D341Med (cell line): ENCODE results near the gene KIF5A.
A peak's percentile ranks its signal among the peaks of the same experiment; 100 is the strongest.
"Not testable (repeated sequence)": the region's sequence is repeated elsewhere in the genome, so short reads cannot be mapped to it uniquely, and the experiment has no call there.

Experiments
- DNase-seq: peaks from one replicate; pipeline ENCODE4 v3.0.0; 2012; ENCODE audit warnings: low spot score

The KIF5A gene

DNA sequence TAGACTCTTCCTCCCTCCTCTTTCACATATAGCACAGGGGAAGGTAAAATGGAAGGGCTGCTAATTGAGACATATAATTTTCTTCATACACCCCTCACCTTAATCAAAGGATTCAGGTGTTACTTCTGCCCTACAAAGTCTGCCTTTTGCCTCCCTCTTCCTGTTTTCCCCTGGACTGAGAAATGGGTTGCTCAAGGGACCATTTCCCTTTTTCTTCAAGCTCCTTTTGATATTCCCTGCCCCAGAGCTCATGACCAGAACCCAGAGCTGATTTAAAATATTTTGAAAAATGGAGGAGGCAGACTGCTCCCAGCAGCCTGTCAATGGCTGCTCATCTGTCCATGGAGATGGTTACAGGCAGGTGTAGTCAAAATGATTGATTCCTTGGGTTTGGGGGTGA is 34.8 kb downstream of the KIF5A start:
- no peak for DNase-seq

- DNase-seq, result no peak
These were observed 35.3 kb downstream of the KIF5A start for GRCh38 chr12:57585156-57585555.

- DNase-seq, result no peak
These were observed 36.3 kb downstream of the KIF5A start for GRCh38 chr12:57586128-57586527.

GRCh38 chr12:57586832-57587429 is 37.1 kb downstream of the KIF5A start:
- no peak for DNase-seq

DNA sequence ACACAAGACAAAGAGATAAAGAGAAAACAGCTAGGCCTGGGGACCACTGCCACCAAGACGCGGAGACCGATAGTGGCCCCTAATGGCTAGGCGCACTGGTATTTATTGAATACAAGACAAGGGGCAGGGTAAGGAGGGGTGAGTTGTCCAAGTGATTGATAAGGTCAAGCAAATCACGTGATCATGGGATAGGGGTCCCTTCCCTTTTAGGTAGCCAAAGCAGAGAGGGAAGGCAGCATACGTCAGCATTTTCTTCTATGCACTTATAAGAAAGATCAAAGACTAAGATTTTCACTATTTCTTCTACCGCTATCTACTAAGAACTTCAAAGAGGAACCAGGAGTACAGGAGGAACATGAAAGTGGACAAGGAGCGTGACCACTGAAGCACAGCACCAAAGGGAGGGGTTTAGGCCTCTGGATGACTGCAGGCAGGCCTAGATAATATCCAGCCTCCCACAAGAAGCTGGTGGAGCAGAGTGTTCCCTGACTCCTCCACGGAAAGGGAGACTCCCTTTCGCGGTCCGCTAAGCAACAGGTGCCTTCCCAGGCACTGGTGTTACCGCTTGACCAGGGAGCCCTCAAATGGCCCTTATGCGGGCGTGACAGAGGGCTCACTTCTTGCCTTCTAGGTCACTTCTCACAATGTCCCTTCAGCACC is 39.2 kb downstream of the KIF5A start:
- DNase-seq, result not testable (repeated sequence)

DNA sequence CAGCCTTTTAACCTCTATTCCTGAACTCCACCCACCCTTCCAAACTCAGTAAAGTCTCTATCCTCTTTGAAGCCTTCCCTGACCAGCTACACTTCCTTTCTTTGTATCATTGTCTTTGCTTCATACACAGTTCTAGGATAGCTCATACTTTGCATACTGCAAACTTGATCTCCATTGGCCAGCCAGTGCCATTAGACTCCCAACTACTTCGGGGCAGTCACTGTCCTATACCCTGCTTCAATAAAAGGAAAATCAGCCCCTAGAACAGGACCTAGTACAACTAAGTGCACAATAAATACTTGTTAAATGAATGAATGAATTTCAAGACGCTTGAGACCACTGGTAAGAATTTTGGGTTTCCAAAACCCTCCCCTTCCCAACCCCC is 40.6 kb downstream of the KIF5A start:
- DNase-seq, result no peak

GRCh38 chr12:57590864-57591781 is 41.3 kb downstream of the KIF5A start, which contains the start of gene PIP4K2C:
PIP4K2C (plus strand) TSS chr12:57591192; CDS start chr12:57591290, 98 bp downstream.
- peak; percentile 92 for DNase-seq

DNA sequence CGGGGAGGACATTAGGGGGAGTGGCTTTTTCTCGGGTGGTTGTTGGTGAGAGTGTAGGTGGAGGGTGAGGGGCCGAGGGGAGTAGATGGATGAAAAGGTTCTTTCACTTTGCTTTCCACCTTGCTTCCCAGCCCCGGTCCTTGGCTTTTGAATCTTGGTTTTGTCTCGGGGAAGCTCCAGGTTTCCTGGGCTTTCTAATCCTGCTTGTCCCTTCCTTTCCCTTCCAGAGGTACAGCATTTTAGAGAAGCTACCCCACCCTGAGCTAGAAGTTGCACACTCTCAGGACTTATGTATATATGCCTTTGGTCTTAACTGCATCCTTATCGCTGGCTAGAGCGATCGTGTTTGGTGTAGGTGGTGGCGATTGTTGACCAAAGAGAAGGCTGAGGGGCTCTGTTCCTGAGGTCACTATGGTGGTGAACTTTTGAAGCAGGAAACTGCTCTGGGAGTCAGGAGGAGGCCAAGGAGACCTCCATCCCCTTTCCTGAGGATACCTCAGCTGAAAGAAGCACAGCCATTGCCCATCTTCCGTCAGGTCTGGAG is 42.0 kb downstream of the KIF5A start:
- DNase-seq, result no peak

- no peak for DNase-seq
These were observed 42.8 kb downstream of the KIF5A start for GRCh38 chr12:57592551-57593165.

DNA sequence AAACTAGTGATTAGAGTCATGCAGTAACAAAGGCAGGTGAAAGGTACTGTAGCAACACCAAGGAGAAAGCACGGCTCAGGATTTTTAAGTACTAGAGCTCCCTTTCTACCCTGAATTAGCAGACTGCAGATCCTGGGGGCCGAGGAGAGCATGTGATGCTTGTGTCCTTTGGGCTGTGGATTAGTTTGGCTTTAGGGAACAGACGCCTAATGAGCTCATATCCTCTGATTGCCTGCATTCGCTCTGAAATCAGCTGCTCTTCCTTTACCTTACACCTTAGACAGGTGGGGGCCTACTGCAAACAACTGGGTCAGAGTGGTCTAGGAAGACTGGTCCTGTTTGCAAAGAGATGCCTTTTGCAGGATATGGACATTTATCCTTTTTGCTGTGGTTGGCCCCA is 43.3 kb downstream of the KIF5A start:
- no peak for DNase-seq

DNA sequence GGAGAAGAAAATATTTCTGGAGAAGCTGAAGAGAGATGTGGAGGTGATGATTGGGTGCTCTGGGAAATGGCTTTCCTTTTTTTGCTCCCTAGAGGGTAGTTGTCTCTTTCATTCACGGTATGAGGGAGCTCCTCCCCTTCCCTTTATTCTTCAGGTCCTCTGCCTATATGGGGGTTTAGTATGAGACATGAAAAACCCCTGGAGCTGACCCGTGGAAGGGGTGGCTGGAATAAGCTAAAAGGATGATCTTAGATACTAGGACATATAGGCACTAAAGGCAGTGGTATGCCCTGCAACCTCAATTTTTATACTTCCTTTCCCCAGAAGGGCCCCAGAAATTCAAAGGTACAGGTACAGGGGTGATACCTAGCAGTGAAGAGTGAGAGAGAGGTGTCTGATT is 50.6 kb downstream of the KIF5A start:
- no peak for DNase-seq

DNA sequence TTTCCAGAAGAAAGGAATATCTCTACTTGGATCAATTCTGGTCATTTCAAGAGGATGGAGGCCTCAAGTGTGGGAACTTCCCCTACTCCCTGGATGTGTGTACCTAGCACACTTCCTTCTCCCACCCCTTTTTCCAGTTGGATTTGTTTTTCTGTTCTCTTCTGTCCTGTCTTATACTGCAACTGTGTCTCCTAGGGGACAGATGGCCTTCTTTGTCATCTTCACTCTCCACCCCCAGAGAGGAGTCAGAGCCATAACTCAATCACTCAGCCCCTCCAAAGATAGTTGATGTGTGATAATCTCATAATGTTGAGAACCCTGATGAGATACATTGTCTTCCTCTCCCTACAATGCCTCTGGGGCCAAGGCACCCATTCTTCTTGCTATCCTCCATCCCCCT is 52.7 kb downstream of the KIF5A start:
- no peak for DNase-seq

DNA sequence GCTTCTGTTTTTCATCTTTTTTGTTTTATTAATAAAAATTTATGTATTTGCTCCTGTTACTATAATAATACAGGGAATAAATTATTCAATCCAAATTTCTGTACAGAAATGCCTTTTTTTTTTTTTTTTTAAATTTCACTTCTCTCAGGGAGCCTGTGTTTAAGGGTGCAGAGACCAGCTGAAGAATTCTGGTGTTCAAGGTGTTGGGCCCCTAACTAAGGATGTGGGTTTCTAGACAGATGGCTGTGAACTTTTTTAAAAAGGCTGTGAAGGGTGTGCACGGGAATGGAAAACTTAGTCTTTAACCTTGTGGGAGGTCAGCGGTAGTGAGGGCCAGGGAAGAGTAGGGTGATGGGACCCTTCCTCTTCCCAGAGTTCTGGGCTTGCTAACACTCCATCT is 53.5 kb downstream of the KIF5A start:
- DNase-seq, result no peak

DNA sequence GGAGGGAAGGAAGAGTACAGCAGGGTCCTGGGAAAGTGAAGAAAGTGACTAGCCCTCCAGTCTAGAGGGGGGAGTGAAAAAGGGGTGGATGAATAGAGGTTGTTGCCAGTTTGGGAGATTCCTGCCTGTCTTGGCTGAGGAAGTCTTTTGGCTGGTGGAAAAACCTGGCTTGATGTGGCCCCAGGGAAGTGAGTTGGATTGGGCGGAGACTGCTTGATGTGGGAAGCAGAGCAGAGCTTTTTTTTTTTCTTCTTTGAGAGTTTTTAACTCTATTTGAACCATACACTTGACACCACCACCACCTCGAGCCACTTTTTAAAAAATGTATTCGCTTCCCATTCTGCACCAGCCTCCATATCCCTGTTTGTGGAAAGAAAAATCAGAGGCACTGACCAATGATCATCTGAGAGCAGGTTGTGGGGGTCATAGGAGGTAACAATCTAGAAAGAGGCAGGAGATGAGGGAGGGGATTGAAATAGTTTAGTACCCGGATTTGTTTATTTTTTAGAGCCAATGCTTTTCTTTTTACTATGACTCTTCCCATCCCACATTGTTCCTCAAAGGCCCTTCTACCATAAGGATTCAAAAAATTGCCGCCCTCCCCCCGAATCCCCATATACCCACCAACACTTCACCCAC is 54.1 kb downstream of the KIF5A start:
- no peak for DNase-seq

GRCh38 chr12:57604454-57604991 is 54.7 kb downstream of the KIF5A start, which contains the start of gene DTX3:
DTX3 (plus strand) TSS chr12:57604824; CDS start chr12:57606518, 1,694 bp downstream.
- DNase-seq, result peak; percentile 77

DNA sequence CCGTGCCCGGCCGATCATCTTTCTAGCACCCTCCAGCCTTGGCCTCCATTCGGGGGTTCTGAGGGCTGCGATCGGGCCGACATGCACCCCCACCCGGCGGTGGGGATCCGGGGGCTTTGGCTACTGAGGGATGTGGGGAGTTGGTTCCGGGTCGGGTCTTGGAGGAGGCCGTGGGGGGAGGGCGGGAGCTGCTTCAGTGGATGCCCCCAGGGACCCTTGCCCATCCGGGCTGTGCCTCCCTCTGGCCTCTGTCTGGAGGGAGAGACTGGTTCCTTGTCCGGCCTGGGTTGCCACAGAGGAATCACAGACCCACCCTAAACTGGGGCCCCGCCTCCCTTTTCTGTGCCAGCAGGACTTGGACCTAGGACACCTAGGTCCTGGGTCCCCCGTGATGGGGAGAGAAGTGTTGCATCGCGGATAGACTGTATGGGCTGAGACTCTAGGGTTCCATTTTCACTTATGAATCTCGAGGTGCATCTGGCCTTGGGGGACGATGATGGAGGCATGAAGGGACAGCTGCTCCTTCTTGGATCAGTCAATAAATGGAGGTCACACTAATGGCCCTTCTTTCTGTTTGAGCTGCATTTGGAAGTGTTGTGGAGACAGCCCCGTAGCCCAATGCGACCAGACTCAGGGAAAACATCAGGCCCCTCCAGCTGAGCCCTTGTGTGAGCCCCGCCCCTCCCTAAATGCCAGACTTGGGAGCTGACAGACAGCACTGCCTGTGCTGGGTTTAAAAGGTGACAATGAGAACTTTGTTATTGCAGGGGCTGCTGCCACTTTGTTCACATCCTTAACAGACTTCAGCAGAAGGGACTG is 55.4 kb downstream of the KIF5A start:
- DNase-seq, result no peak

DNA sequence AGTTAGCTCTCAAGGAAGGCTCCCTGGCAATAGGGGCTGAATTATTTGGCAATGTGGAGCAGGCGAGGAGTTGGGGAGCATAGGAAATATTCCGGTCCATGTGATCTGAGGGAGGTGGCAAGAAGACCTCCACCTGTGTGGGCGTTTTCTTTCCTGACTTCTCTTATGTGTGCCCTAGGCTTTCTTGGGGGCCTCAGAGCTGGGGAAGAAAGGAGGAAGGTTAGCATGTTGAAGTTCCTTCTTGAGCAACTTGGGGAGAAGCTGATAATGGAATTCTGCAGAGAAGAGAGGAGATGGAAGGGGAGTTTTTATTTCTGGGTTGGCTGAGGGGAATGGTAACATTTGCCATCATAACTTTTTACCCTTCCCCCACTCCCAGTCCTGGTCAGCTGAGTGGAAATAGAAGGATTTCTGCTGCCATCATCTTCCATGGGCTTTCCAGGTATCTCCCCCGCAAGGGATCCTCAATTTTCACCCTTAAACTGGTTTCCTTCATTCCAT is 56.0 kb downstream of the KIF5A start:
- no peak for DNase-seq

GRCh38 chr12:57606399-57606798 is 56.6 kb downstream of the KIF5A start:
- no peak for DNase-seq

- DNase-seq, result no peak
These were observed 57.0 kb downstream of the KIF5A start for GRCh38 chr12:57606821-57607220.

DNA sequence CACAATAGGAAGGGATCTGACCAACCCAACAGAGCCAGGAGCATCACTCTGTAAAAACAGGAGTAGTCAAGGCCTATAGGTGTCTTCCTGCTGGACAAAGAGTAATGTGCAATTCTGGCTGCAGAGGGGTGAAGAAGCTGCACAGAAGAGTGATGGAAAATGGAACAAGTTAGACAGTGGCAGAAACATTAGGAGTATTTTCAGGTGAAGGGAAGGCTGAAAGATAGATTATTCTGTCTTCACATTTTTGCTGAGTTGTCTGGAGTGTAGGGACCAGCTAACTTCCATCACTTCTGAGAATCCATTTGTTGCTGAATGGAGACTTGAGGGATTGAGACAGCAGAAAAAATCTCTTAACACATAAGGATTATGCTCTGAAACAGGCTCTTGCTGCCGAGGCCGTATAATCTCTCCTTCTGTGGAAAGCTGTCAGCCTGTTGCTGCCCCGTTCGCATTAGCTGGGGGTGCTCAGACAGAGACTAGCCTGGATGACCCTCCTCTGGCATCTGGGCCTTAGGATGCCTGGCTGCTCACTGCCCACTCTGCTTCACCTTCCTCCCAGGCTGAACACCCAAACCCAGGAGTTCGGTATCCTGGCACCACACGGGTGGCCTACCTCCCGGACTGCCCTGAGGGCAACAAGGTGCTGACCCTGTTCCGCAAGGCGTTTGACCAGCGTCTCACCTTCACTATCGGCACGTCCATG is 58.3 kb downstream of the KIF5A start:
- peak; percentile 64 for DNase-seq
